Fibroblast of pulmonary artery (primary cell): ENCODE data around the gene INSIG1.

ENCODE experiments used
- DNase-seq: peaks from one replicate; pipeline ENCODE4 v3.0.0-alpha.2; 2010; ENCODE audit warnings: low read depth
- H3K4me3 ChIP-seq: replicated peaks from 2 replicates; pipeline ENCODE4 v1.5.1; 2011; ENCODE audit warnings: low read depth, mild to moderate bottlenecking, control low read depth, low read length, moderate library complexity
- TF ChIP-seq, protein P1 (sequence below): IDR thresholded peaks from 2 replicates; pipeline ENCODE4 v1.5.1; 2011; ENCODE audit warnings: mild to moderate bottlenecking, control low read depth, low read length, inconsistent platforms; ENCODE audit errors: missing control alignments

INSIG1 gene

GRCh38 chr7:155342313-155342712, 44.6 kb downstream of the INSIG1 start:
- no peak overlapping the region for H3K4me3 ChIP-seq
- TF ChIP-seq, protein P1, sequence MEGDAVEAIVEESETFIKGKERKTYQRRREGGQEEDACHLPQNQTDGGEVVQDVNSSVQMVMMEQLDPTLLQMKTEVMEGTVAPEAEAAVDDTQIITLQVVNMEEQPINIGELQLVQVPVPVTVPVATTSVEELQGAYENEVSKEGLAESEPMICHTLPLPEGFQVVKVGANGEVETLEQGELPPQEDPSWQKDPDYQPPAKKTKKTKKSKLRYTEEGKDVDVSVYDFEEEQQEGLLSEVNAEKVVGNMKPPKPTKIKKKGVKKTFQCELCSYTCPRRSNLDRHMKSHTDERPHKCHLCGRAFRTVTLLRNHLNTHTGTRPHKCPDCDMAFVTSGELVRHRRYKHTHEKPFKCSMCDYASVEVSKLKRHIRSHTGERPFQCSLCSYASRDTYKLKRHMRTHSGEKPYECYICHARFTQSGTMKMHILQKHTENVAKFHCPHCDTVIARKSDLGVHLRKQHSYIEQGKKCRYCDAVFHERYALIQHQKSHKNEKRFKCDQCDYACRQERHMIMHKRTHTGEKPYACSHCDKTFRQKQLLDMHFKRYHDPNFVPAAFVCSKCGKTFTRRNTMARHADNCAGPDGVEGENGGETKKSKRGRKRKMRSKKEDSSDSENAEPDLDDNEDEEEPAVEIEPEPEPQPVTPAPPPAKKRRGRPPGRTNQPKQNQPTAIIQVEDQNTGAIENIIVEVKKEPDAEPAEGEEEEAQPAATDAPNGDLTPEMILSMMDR, result no peak
- no peak for DNase-seq

DNA sequence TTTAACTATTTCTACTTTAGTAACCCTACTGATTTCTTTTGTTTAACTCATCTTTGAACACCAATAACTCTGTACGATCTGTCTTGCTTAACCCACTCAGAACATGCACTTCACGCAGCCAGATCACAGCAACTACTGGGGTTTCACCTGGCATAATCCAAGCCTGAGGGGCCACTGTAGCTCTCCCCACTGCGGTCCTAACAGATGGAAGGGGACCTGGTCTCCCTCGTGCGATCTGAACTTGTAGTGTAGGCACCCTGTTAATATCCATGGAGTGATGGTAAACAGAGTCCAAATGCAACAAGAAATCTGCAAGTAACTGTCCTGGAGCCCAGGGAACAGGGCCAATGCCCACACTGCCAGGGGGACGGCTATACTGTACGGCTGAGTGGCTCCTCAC, 45.5 kb downstream of the INSIG1 start:
- DNase-seq, result no peak
- H3K4me3 ChIP-seq, result no peak overlapping the region
- TF ChIP-seq, protein P1, result no peak

DNA sequence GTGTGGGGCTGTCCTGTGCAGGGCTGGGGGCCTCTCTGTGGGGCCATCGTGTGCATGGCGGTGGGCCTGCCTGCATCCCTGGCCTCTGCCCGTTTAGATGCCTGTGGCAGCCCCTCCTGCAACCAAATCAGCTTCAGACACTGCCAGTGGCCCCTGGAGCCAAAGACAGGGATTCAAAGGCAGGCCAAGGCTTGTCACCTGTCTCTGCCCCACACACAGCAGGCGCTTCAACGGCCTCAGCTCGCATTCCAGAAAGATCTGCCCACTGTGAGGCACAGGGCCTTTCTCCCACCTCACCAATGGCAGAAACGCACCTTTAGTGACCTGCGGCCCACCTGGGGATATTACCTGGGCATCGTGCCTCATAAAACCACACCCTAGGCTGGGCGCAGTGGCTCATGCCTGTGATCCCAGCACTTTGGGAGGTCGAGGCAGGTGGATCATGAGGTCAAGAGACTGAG, 46.0 kb downstream of the INSIG1 start:
- TF ChIP-seq, protein P1, result no peak

DNA sequence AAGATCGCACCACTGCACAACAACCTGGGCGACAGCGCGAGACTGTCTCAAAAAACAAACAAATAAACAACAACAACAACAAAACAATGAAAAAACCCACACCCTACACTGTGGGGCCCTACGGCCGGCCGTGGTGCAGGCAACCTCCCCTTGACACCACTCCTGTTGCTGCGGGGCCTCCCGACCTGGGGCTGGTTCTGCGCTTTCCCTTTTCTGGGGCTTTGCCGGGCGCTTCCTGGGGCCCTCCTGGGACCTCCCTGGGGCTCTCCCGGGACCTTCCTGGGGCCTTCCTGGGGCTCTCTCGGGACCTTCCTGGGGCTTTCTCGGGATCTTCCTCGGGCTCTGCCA, 46.6 kb downstream of the INSIG1 start:
- TF ChIP-seq, protein P1, result no peak
- no peak overlapping the region for H3K4me3 ChIP-seq
- DNase-seq, result no peak

More for the DNA sequence above, 46.0 kb downstream of the INSIG1 start:
- no peak overlapping the region for H3K4me3 ChIP-seq
- DNase-seq, result no peak

GRCh38 chr7:155344618-155345433, 47.1 kb downstream of the INSIG1 start:
- DNase-seq, result peak; percentile 71
- no peak overlapping the region for H3K4me3 ChIP-seq
- TF ChIP-seq, protein P1, result peak; percentile 43

DNA sequence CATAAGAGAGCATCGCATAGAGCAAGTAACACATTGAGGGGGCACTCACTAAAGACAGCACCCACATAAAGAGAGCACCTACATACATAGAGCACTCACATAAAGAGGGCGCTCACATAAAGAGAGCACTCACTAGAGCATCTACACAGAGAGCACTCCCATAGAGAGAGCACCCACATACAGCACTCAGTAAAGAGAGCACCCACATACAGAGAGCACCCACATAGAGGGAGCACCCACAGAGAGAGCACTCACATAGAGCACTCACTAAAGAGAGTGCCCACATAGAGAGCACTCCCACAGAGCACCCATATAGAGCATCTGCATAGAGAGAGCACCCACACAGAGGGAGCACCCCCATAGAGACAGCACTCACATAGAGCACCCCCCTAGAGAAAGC, 47.8 kb downstream of the INSIG1 start:
- no peak for DNase-seq
- no peak overlapping the region for H3K4me3 ChIP-seq
- TF ChIP-seq, protein P1, result no peak

GRCh38 chr7:155346285-155346684, 48.6 kb downstream of the INSIG1 start:
- DNase-seq, result no peak
- TF ChIP-seq, protein P1, result no peak
- H3K4me3 ChIP-seq, result no peak overlapping the region
